CD4-positive, alpha-beta T cell (primary cell): ENCODE measurements around the gene COL4A2. TPM values are rescaled to one million over a fixed set of nuclear protein-coding genes. Genes with fewer than 3 reads are reported as not detected.

Experiments
- ATAC-seq: fragments of 200-7000 bp; cut with Tn5 transposase; one replicate; pipeline ENCODE4 v1.10.0; 2022; ENCODE audit warnings: mild to moderate bottlenecking; ENCODE audit not compliant: poor library complexity
- CTCF ChIA-PET: fragments of 350-600 bp; sonication (Branson Sonifier 250); formaldehyde crosslinking; loops from one replicate; lab custom pipeline; 2021; ENCODE audit warnings: antibody characterized with exemption, inconsistent platforms; lab: Charles Lee
- POLR2A ChIA-PET: fragments of 350-600 bp; sonication (Branson Sonifier 250); formaldehyde crosslinking; loops from one replicate; lab custom pipeline; 2021; ENCODE audit warnings: antibody characterized with exemption, inconsistent platforms; lab: Charles Lee
- DNase-seq, 14 experiments: peaks; one replicate each; pipeline ENCODE4 v3.0.0-alpha.2; 2013 to 2020; ENCODE audit warnings: mixed read lengths in 2 of 14
- H3K27ac ChIP-seq, 2 donors: one replicate each; pipeline versions ENCODE4 v1.5.1 to v1.7.0; 2013; ENCODE audit warnings: low read length in 2 of 2, low read depth in 1 of 2, mild to moderate bottlenecking in 1 of 2
- H3K27me3 ChIP-seq, 2 experiments: 1 replicate in 1 of 2; 2 replicates in 1 of 2; pipeline versions ENCODE4 v1.6.1 to v1.7.0; 2013; ENCODE audit warnings: low read length in 2 of 2, control low read depth in 1 of 2, mild to moderate bottlenecking in 1 of 2, moderate library complexity in 1 of 2; ENCODE audit not compliant: insufficient read depth in 2 of 2, control insufficient read depth in 1 of 2
- H3K36me3 ChIP-seq: one replicate; pipeline ENCODE4 v1.6.1; 2013; ENCODE audit warnings: low read length, control low read depth; ENCODE audit not compliant: insufficient read depth
- H3K4me1 ChIP-seq: one replicate; pipeline ENCODE4 v1.6.1; 2013; ENCODE audit warnings: low read length, control low read depth; ENCODE audit not compliant: insufficient read depth
- H3K4me3 ChIP-seq: one replicate; pipeline ENCODE4 v1.5.1; 2013; ENCODE audit warnings: mild to moderate bottlenecking, low read length, moderate library complexity
- H3K9me3 ChIP-seq, 2 experiments: 1 replicate in 1 of 2; 2 replicates in 1 of 2; pipeline versions ENCODE4 v1.6.1 to v1.7.0; 2013; ENCODE audit warnings: low read length in 2 of 2, mild to moderate bottlenecking in 2 of 2, control low read depth in 1 of 2, moderate library complexity in 1 of 2; ENCODE audit not compliant: control insufficient read depth in 1 of 2, insufficient read depth in 1 of 2
- H3K27ac Mint-ChIP-seq: one replicate; pipeline ENCODE4 v1.8.0; 2020; ENCODE audit warnings: mixed read lengths
- H3K27me3 Mint-ChIP-seq: one replicate; pipeline ENCODE4 v1.8.0; 2021; ENCODE audit warnings: mixed read lengths
- H3K36me3 Mint-ChIP-seq: one replicate; pipeline ENCODE4 v1.8.0; 2021; ENCODE audit warnings: low read depth, mixed read lengths
- H3K4me1 Mint-ChIP-seq: one replicate; pipeline ENCODE4 v1.8.0; 2021; ENCODE audit warnings: low read depth, mixed read lengths
- H3K4me3 Mint-ChIP-seq: one replicate; pipeline ENCODE4 v1.8.0; 2020; ENCODE audit warnings: mild to moderate bottlenecking, mixed read lengths
- H3K9me3 Mint-ChIP-seq: one replicate; pipeline ENCODE4 v1.8.0; 2020; ENCODE audit warnings: mixed read lengths
- intact Hi-C, 2 experiments: fragments of 100-400 bp; cut with DNase I in 1 of 2; cut with micrococcal nuclease in 1 of 2; formaldehyde crosslinking; loops; one replicate each; pipeline versions ENCODE4 v1.15.1 to v1.9.0; 2023 to 2025; cut with DNase I, micrococcal nuclease
- total RNA-seq, 174 experiments: library from RNA in 2 of 174; stranded (reverse) in 2 of 174; gene quantifications; one replicate each; pipeline ENCODE4 v1.2.3 and lab custom pipeline; 2021 to 2026
- TF ChIP-seq, protein P1 (sequence below): fragments of 200-600 bp; IDR thresholded peaks from one replicate; pipeline ENCODE4 v1.8.0; 2022; ENCODE audit warnings: antibody characterized with exemption, mild to moderate bottlenecking

The COL4A2 gene
- total RNA-seq, 2 experiments from 2014 or later = not detected

DNA sequence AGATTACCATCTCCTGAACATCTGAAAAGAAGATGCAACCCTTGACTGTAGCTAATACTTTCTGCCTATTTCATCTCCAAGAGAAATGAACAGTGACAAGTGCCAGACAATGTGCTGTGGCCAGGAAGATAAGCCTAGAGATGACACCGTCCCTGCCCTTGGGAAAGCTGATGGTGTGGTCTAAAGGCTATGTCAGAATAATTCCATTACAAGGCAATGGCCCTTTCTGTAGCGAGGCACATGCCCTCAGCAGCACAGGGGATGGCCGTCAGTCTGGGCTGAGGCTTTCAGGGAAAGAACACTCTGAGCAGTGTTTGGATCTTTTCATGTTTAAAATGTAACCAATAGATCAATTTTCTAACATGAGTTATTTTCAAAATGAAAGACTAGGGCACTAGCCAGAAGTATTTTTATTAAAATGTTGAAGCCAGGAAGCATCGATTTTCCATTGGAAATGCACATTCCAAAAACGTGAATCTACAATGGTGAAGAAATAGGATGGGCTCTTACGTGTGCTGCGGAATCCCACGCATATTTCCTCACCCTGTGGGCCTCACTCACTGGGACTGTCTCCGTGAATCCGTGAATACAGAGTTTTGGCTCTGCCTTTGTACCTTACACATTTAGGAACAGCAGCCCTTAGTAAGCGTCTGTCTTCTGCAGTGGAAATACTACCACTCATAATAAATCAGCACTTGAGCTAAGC, 22.2 kb upstream of the COL4A2 start:
- CTCF ChIA-PET = no interaction called here
- DNase-seq = no peak
- no peaks in the 10 kb centered on the region for H3K4me1 Mint-ChIP-seq
- ATAC-seq = no peak
- H3K4me3 Mint-ChIP-seq = no peak overlapping the region
- no peaks in the 10 kb centered on the region for H3K36me3 Mint-ChIP-seq
- Histone ChIP-seq H3K36me3 (no peaks in the 10 kb centered on the region), H3K4me3 (no peak overlapping the region), H3K4me1 (no peaks in the 10 kb centered on the region), H3K27me3 (no peaks in the 10 kb centered on the region), H3K27ac (no peak overlapping the region), H3K9me3 (peaks cover 0 to 17% of the 10 kb centered on the region in 2 experiments)
- no peak overlapping the region for H3K27ac Mint-ChIP-seq
- POLR2A ChIA-PET = no interaction called here
- TF ChIP-seq, protein P1, sequence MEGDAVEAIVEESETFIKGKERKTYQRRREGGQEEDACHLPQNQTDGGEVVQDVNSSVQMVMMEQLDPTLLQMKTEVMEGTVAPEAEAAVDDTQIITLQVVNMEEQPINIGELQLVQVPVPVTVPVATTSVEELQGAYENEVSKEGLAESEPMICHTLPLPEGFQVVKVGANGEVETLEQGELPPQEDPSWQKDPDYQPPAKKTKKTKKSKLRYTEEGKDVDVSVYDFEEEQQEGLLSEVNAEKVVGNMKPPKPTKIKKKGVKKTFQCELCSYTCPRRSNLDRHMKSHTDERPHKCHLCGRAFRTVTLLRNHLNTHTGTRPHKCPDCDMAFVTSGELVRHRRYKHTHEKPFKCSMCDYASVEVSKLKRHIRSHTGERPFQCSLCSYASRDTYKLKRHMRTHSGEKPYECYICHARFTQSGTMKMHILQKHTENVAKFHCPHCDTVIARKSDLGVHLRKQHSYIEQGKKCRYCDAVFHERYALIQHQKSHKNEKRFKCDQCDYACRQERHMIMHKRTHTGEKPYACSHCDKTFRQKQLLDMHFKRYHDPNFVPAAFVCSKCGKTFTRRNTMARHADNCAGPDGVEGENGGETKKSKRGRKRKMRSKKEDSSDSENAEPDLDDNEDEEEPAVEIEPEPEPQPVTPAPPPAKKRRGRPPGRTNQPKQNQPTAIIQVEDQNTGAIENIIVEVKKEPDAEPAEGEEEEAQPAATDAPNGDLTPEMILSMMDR = no peak
- intact Hi-C loops = no loop called here
- no peaks in the 10 kb centered on the region for H3K9me3 Mint-ChIP-seq
- H3K27me3 Mint-ChIP-seq = peaks cover 29% of the 10 kb centered on the region

- DNase-seq = no peak
- H3K27me3 ChIP-seq = no peaks in the 10 kb centered on the region
- H3K9me3 Mint-ChIP-seq = no peaks in the 10 kb centered on the region
- no peak overlapping the region for H3K27ac Mint-ChIP-seq
- H3K36me3 Mint-ChIP-seq = no peaks in the 10 kb centered on the region
- no peaks in the 10 kb centered on the region for H3K4me1 ChIP-seq
- intact Hi-C loops = no loop called here
- TF ChIP-seq, protein P1 = no peak
- ChIA-PET CTCF (no interaction called here), POLR2A (no interaction called here)
- H3K4me1 Mint-ChIP-seq = no peaks in the 10 kb centered on the region
- H3K27ac ChIP-seq = no peak overlapping the region
- H3K4me3 Mint-ChIP-seq = no peak overlapping the region
- H3K9me3 ChIP-seq = peaks cover 0 to 21% of the 10 kb centered on the region in 2 experiments
- no peak for ATAC-seq
- no peaks in the 10 kb centered on the region for H3K36me3 ChIP-seq
- H3K27me3 Mint-ChIP-seq = peaks cover 29% of the 10 kb centered on the region
- no peak overlapping the region for H3K4me3 ChIP-seq
Measured at GRCh38 chr13:110285991-110286832, 20.9 kb upstream of the COL4A2 start.

- intact Hi-C loops = no loop called here
- Mint-ChIP-seq H3K27me3 (peaks cover 25% of the 10 kb centered on the region), H3K9me3 (no peaks in the 10 kb centered on the region), H3K36me3 (no peaks in the 10 kb centered on the region), H3K4me1 (no peaks in the 10 kb centered on the region), H3K4me3 (no peak overlapping the region), H3K27ac (no peak overlapping the region)
- no peak overlapping the region for H3K27ac ChIP-seq
- ChIA-PET POLR2A (no interaction called here), CTCF (no interaction called here)
- peaks cover 0 to 21% of the 10 kb centered on the region in 2 experiments for H3K9me3 ChIP-seq
- H3K36me3 ChIP-seq = no peaks in the 10 kb centered on the region
- no peak overlapping the region for H3K4me3 ChIP-seq
- no peaks in the 10 kb centered on the region for H3K4me1 ChIP-seq
- ATAC-seq (no peak), DNase-seq (no peak)
- TF ChIP-seq, protein P1 = no peak
- H3K27me3 ChIP-seq = no peaks in the 10 kb centered on the region
Measured at GRCh38 chr13:110286833-110287819, 20.0 kb upstream of the COL4A2 start.
